ENCODE data around the gene RFT1.
"Not testable (repeated sequence)": the region's sequence is repeated elsewhere in the genome, so short reads cannot be mapped to it uniquely, and the experiment has no call there.

RFT1 gene

GRCh38 chr3:53068176-53068575, 62.1 kb downstream of the RFT1 start:
- TF ChIP-seq POLR2AphosphoS5 (IDR thresholded peaks at IDR 0.05; ENCODE audit: low read depth, low read length) (no peak), POLR2A (IDR thresholded peaks at IDR 0.05; ENCODE audit: low read depth, low read length) (no peak), POU2F2 (IDR thresholded peaks at IDR 0.05; ENCODE audit: low read depth, low read length) (no peak), TAF1 (IDR thresholded peaks at IDR 0.05; ENCODE audit: low read depth, low read length) (no peak), SPI1 (IDR thresholded peaks at IDR 0.05; ENCODE audit: low read depth, low read length) (no peak), PAX5 (IDR thresholded peaks at IDR 0.05; ENCODE audit: insufficient read depth, low read length, severe bottlenecking) (no peak)
- FAIRE-seq: no peak
- no peak for DNase-seq (ENCODE audit: insufficient read length, low spot score)

- DNase-seq (ENCODE audit: insufficient read length, low spot score) (no peak), FAIRE-seq (no peak)
- TF ChIP-seq SPI1 (IDR thresholded peaks at IDR 0.05; ENCODE audit: low read depth, low read length) (no peak), PAX5 (IDR thresholded peaks at IDR 0.05; ENCODE audit: insufficient read depth, low read length, severe bottlenecking) (no peak), POU2F2 (IDR thresholded peaks at IDR 0.05; ENCODE audit: low read depth, low read length) (no peak)
Observed at GRCh38 chr3:53067567-53067966, 62.7 kb downstream of the RFT1 start.

- no peak for TF ChIP-seq PAX5 (IDR thresholded peaks at IDR 0.05; ENCODE audit: insufficient read depth, low read length, severe bottlenecking)
- no peak for TF ChIP-seq POLR2AphosphoS5 (IDR thresholded peaks at IDR 0.05; ENCODE audit: low read depth, low read length)
- TF ChIP-seq SPI1 (IDR thresholded peaks at IDR 0.05; ENCODE audit: low read depth, low read length): no peak
- TF ChIP-seq POU2F2 (IDR thresholded peaks at IDR 0.05; ENCODE audit: low read depth, low read length): no peak
- no peak for DNase-seq (ENCODE audit: insufficient read length, low spot score)
- FAIRE-seq: no peak
Observed at GRCh38 chr3:53065841-53066480, 64.3 kb downstream of the RFT1 start.

GRCh38 chr3:53062905-53063304, 67.3 kb downstream of the RFT1 start:
- DNase-seq (ENCODE audit: insufficient read length, low spot score) (no peak), FAIRE-seq (peak; percentile 50)
- no peak for TF ChIP-seq TAF1 (IDR thresholded peaks at IDR 0.05; ENCODE audit: low read depth, low read length)
- TF ChIP-seq POLR2A (IDR thresholded peaks at IDR 0.05; ENCODE audit: low read depth, low read length): no peak
- no peak for TF ChIP-seq POU2F2 (IDR thresholded peaks at IDR 0.05; ENCODE audit: low read depth, low read length)
- TF ChIP-seq PAX5 (IDR thresholded peaks at IDR 0.05; ENCODE audit: insufficient read depth, low read length, severe bottlenecking): no peak
- no peak for TF ChIP-seq POLR2AphosphoS5 (IDR thresholded peaks at IDR 0.05; ENCODE audit: low read depth, low read length)
- TF ChIP-seq SPI1 (IDR thresholded peaks at IDR 0.05; ENCODE audit: low read depth, low read length): no peak

GRCh38 chr3:53056442-53056841, 73.8 kb downstream of the RFT1 start:
- no peak for DNase-seq (ENCODE audit: insufficient read length, low spot score)

GRCh38 chr3:53054233-53054632, 76.0 kb downstream of the RFT1 start:
- not testable (repeated sequence) for DNase-seq (ENCODE audit: insufficient read length, low spot score); FAIRE-seq

More at GRCh38 chr3:53056442-53056841, 73.8 kb downstream of the RFT1 start:
- peak; percentile 59 for FAIRE-seq
- TF ChIP-seq POLR2A (IDR thresholded peaks at IDR 0.05; ENCODE audit: low read depth, low read length) (no peak), SPI1 (IDR thresholded peaks at IDR 0.05; ENCODE audit: low read depth, low read length) (no peak), POLR2AphosphoS5 (IDR thresholded peaks at IDR 0.05; ENCODE audit: low read depth, low read length) (no peak), POU2F2 (IDR thresholded peaks at IDR 0.05; ENCODE audit: low read depth, low read length) (no peak)

GRCh38 chr3:53051929-53052328, 78.3 kb downstream of the RFT1 start:
- DNase-seq (ENCODE audit: insufficient read length, low spot score): no peak
- TF ChIP-seq TAF1 (IDR thresholded peaks at IDR 0.05; ENCODE audit: low read depth, low read length) (no peak), POLR2AphosphoS5 (IDR thresholded peaks at IDR 0.05; ENCODE audit: low read depth, low read length) (no peak), POLR2A (IDR thresholded peaks at IDR 0.05; ENCODE audit: low read depth, low read length) (no peak), PAX5 (IDR thresholded peaks at IDR 0.05; ENCODE audit: insufficient read depth, low read length, severe bottlenecking) (no peak), SPI1 (IDR thresholded peaks at IDR 0.05; ENCODE audit: low read depth, low read length) (no peak), POU2F2 (IDR thresholded peaks at IDR 0.05; ENCODE audit: low read depth, low read length) (no peak)
- no peak for FAIRE-seq

GRCh38 chr3:53049987-53050386, 80.2 kb downstream of the RFT1 start:
- TF ChIP-seq PAX5 (IDR thresholded peaks at IDR 0.05; ENCODE audit: insufficient read depth, low read length, severe bottlenecking) (no peak), POU2F2 (IDR thresholded peaks at IDR 0.05; ENCODE audit: low read depth, low read length) (no peak), SPI1 (IDR thresholded peaks at IDR 0.05; ENCODE audit: low read depth, low read length) (no peak)
- FAIRE-seq (no peak), DNase-seq (ENCODE audit: insufficient read length, low spot score) (no peak)

GRCh38 chr3:53046171-53047170, 83.8 kb downstream of the RFT1 start:
- DNase-seq (ENCODE audit: insufficient read length, low spot score): peak; percentile 46
- FAIRE-seq: no peak
- TF ChIP-seq TAF1 (IDR thresholded peaks at IDR 0.05; ENCODE audit: low read depth, low read length): no peak
- 0 out of 2 replicates have a peak, but pooled peaks have one; percentile 13 for TF ChIP-seq POU2F2 (IDR thresholded peaks at IDR 0.05; ENCODE audit: low read depth, low read length)
- peak; percentile 30 for TF ChIP-seq PAX5 (IDR thresholded peaks at IDR 0.05; ENCODE audit: insufficient read depth, low read length, severe bottlenecking)

GRCh38 chr3:53045518-53046170, 84.6 kb downstream of the RFT1 start, which contains the start of gene SFMBT1:
SFMBT1 (minus strand) TSS chr3:53046073; CDS start chr3:52969128, 76,945 bp downstream.
- peak; percentile 92 for FAIRE-seq

More at GRCh38 chr3:53045518-53046170, 84.6 kb downstream of the RFT1 start, which contains the start of gene SFMBT1:
- DNase-seq (ENCODE audit: insufficient read length, low spot score): peak; percentile 76
- TF ChIP-seq PAX5 (IDR thresholded peaks at IDR 0.05; ENCODE audit: insufficient read depth, low read length, severe bottlenecking): no peak
- no peak for TF ChIP-seq TAF1 (IDR thresholded peaks at IDR 0.05; ENCODE audit: low read depth, low read length)
- TF ChIP-seq POLR2AphosphoS5 (IDR thresholded peaks at IDR 0.05; ENCODE audit: low read depth, low read length): no peak
- TF ChIP-seq POU2F2 (IDR thresholded peaks at IDR 0.05; ENCODE audit: low read depth, low read length): no peak
- no peak for TF ChIP-seq POLR2A (IDR thresholded peaks at IDR 0.05; ENCODE audit: low read depth, low read length)
- TF ChIP-seq SPI1 (IDR thresholded peaks at IDR 0.05; ENCODE audit: low read depth, low read length): no peak
